ENCODE data around the gene C11orf58. TPM values are rescaled to one million over a fixed set of nuclear protein-coding genes. Genes with fewer than 3 reads are reported as not detected.

Gene C11orf58
- total RNA-seq, 1 donor from 2014 or later: 146 TPM

- TF ChIP-seq, protein P1, sequence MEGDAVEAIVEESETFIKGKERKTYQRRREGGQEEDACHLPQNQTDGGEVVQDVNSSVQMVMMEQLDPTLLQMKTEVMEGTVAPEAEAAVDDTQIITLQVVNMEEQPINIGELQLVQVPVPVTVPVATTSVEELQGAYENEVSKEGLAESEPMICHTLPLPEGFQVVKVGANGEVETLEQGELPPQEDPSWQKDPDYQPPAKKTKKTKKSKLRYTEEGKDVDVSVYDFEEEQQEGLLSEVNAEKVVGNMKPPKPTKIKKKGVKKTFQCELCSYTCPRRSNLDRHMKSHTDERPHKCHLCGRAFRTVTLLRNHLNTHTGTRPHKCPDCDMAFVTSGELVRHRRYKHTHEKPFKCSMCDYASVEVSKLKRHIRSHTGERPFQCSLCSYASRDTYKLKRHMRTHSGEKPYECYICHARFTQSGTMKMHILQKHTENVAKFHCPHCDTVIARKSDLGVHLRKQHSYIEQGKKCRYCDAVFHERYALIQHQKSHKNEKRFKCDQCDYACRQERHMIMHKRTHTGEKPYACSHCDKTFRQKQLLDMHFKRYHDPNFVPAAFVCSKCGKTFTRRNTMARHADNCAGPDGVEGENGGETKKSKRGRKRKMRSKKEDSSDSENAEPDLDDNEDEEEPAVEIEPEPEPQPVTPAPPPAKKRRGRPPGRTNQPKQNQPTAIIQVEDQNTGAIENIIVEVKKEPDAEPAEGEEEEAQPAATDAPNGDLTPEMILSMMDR (IDR thresholded peaks at IDR 0.05; ENCODE audit: insufficient read depth, low read length, poor library complexity, severe bottlenecking): no peak
- Histone ChIP-seq H3K36me3 (ENCODE audit: control insufficient read depth, insufficient read depth, low read length) (no peaks in the 10 kb centered on the region), H3K4me3 (ENCODE audit: low read depth, low read length) (no peak overlapping the region), H3K27me3 (ENCODE audit: control insufficient read depth, insufficient read depth, low read length) (no peaks in the 10 kb centered on the region)
- DNase-seq (ENCODE audit: low read depth): peak; percentile 90
Measured at GRCh38 chr11:16791191-16791961, 52.9 kb downstream of the C11orf58 start.

GRCh38 chr11:16792426-16792825 is 54.0 kb downstream of the C11orf58 start:
- DNase-seq (ENCODE audit: low read depth): no peak
- Histone ChIP-seq H3K36me3 (ENCODE audit: control insufficient read depth, insufficient read depth, low read length) (no peaks in the 10 kb centered on the region), H3K27me3 (ENCODE audit: control insufficient read depth, insufficient read depth, low read length) (no peaks in the 10 kb centered on the region), H3K4me3 (ENCODE audit: low read depth, low read length) (no peak overlapping the region)
- TF ChIP-seq, protein P1 (IDR thresholded peaks at IDR 0.05; ENCODE audit: insufficient read depth, low read length, poor library complexity, severe bottlenecking): no peak

GRCh38 chr11:16793009-16793408 is 54.6 kb downstream of the C11orf58 start:
- Histone ChIP-seq H3K36me3 (ENCODE audit: control insufficient read depth, insufficient read depth, low read length) (no peaks in the 10 kb centered on the region), H3K4me3 (ENCODE audit: low read depth, low read length) (no peak overlapping the region), H3K27me3 (ENCODE audit: control insufficient read depth, insufficient read depth, low read length) (no peaks in the 10 kb centered on the region)
- no peak for DNase-seq (ENCODE audit: low read depth)
- TF ChIP-seq, protein P1 (IDR thresholded peaks at IDR 0.05; ENCODE audit: insufficient read depth, low read length, poor library complexity, severe bottlenecking): no peak

DNA sequence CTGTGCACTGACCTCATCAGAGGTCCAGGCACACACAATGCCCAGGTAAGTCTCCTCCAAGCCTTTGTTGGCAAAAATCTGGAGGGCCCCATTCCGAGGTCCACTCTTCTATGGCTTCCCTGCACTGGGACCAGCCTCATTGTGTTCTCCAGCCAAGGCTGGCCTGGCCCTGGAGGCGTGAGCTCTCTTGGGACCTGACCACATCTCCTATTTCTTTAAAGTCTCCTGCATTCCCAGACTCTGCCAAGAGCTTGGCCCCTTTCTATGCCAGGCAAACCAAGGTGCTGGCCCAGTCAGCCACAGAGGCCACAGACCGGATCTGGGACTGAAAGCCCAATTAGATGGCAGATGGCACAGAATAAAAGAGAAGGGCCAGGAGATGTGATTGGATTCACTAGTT is 55.1 kb downstream of the C11orf58 start:
- no peak for DNase-seq (ENCODE audit: low read depth)
- TF ChIP-seq, protein P1 (IDR thresholded peaks at IDR 0.05; ENCODE audit: insufficient read depth, low read length, poor library complexity, severe bottlenecking): no peak
- no peaks in the 10 kb centered on the region for H3K27me3 ChIP-seq (ENCODE audit: control insufficient read depth, insufficient read depth, low read length)

DNA sequence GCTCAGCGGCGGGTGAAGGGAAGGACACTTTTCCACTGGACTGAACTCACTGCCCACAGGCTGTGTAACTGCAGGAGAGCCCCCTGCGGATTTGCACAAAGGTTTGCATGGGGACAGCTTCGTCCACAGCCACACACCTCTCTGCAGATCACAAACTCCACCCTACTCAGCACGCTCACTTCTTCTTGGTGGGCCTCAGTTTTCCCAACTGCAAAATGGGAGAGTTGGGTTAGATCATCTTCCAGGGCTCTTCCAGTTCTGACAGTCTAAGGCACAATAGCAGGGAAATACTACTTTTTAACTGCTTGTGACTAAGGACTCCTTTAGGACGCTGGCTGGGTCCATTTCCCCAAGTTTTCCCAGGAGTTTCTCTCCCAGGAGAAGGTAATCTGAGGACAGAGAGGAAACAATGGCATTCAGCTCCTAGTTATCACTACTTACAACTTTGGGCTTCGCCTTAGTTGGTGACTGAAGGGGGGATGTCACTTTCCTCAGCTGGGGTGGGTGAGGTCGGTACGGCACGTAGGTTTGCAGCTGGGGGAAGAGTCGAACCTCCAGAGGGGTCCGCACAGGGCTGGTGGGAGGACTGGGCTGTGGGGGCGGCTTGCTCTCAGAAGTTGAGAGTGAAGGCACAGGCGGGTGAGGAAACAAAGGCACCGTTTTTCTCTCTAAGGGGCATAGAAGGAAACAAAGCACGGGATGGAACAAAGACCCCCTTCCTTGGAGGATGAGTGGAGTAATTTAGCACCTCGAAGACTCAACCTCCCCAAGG is 55.8 kb downstream of the C11orf58 start:
- Histone ChIP-seq H3K27me3 (ENCODE audit: control insufficient read depth, insufficient read depth, low read length) (no peaks in the 10 kb centered on the region), H3K4me3 (ENCODE audit: low read depth, low read length) (no peak overlapping the region), H3K36me3 (ENCODE audit: control insufficient read depth, insufficient read depth, low read length) (no peaks in the 10 kb centered on the region)
- TF ChIP-seq, protein P1 (IDR thresholded peaks at IDR 0.05; ENCODE audit: insufficient read depth, low read length, poor library complexity, severe bottlenecking): no peak
- DNase-seq (ENCODE audit: low read depth): no peak

More for the DNA sequence above, 55.1 kb downstream of the C11orf58 start:
- H3K36me3 ChIP-seq (ENCODE audit: control insufficient read depth, insufficient read depth, low read length): no peaks in the 10 kb centered on the region
- no peak overlapping the region for H3K4me3 ChIP-seq (ENCODE audit: low read depth, low read length)
